Stimulated activated CD8-positive, alpha-beta memory T cell treated with anti-CD3 and anti-CD28 coated beads, Interleukin-12 subunit alpha, Interleukin-12 subunit beta, amount 100 ng/mL, for 24 hours (primary cell): ENCODE results near the gene GALNT7.

ENCODE experiments used
- DNase-seq: peaks from one replicate; pipeline ENCODE4 v3.0.0-alpha.2; 2020; ENCODE audit errors: extremely low read depth

Gene GALNT7

GRCh38 chr4:173294444-173294843, 125.8 kb downstream of the GALNT7 start:
- no peak for DNase-seq

- DNase-seq = no peak
Observed at GRCh38 chr4:173301518-173302201, 133.0 kb downstream of the GALNT7 start.

- DNase-seq = no peak
Observed at GRCh38 chr4:173307778-173308177, 139.2 kb downstream of the GALNT7 start.

GRCh38 chr4:173311368-173311767, 142.8 kb downstream of the GALNT7 start:
- DNase-seq = no peak

GRCh38 chr4:173314715-173315114, 146.1 kb downstream of the GALNT7 start:
- DNase-seq = no peak

GRCh38 chr4:173316060-173316459, 147.4 kb downstream of the GALNT7 start:
- no peak for DNase-seq

- no peak for DNase-seq
Observed at GRCh38 chr4:173317004-173317403, 148.4 kb downstream of the GALNT7 start.

GRCh38 chr4:173318240-173318639, 149.6 kb downstream of the GALNT7 start:
- DNase-seq = no peak

GRCh38 chr4:173318648-173319211, 150.1 kb downstream of the GALNT7 start:
- no peak for DNase-seq

GRCh38 chr4:173319696-173320095, 151.1 kb downstream of the GALNT7 start:
- no peak for DNase-seq

GRCh38 chr4:173325007-173325736, 156.6 kb downstream of the GALNT7 start:
- no peak for DNase-seq

- no peak for DNase-seq
Observed at GRCh38 chr4:173328236-173328901, 159.8 kb downstream of the GALNT7 start.

GRCh38 chr4:173330590-173330989, 162.0 kb downstream of the GALNT7 start:
- no peak for DNase-seq

- DNase-seq = no peak
Observed at GRCh38 chr4:173332021-173332487, 163.4 kb downstream of the GALNT7 start.

- no peak for DNase-seq
Observed at GRCh38 chr4:173332963-173333657, 164.5 kb downstream of the GALNT7 start.

GRCh38 chr4:173333658-173334084, 165.1 kb downstream of the GALNT7 start:
- peak; percentile 15 for DNase-seq

- DNase-seq = peak; percentile 100
Observed at GRCh38 chr4:173334085-173334890, 165.7 kb downstream of the GALNT7 start, which contains the start of gene HMGB2. TSS of gene HMGB2 (minus strand) at chr4:173334358. CDS start at chr4:173333649, 709 bp downstream.

GRCh38 chr4:173334891-173335752, 166.5 kb downstream of the GALNT7 start:
- no peak for DNase-seq

- no peak for DNase-seq
Observed at GRCh38 chr4:173337463-173337862, 168.9 kb downstream of the GALNT7 start.
